HL-60 (cell line): ENCODE measurements around the gene ATP8B3.

ENCODE experiments used
- DNase-seq, 2 experiments: peaks; one replicate each; pipeline ENCODE4 v3.0.0-alpha.2; 2010 to 2020; ENCODE audit warnings: low read depth in 1 of 2, low spot score in 1 of 2
- H3K27ac ChIP-seq: fragments of 250-450 bp; sonication (Bioruptor Pico); replicated peaks from 2 replicates; pipeline ENCODE4 v1.5.1; 2020; ENCODE audit warnings: mild to moderate bottlenecking, moderate library complexity
- H3K27me3 ChIP-seq: fragments of 250-450 bp; sonication (Bioruptor Pico); 2 replicates; pipeline ENCODE4 v1.5.1; 2021; ENCODE audit warnings: mild to moderate bottlenecking, moderate library complexity; ENCODE audit not compliant: insufficient read depth, poor library complexity, severe bottlenecking
- H3K4me3 ChIP-seq: replicated peaks from 2 replicates; pipeline ENCODE4 v1.5.1; 2011; ENCODE audit warnings: mild to moderate bottlenecking, control low read depth, low read length; ENCODE audit not compliant: insufficient read depth
- CTCF ChIP-seq: IDR thresholded peaks from one replicate; pipeline ENCODE4 v1.5.1; 2011; ENCODE audit warnings: low read length, control low read depth, inconsistent platforms; ENCODE audit not compliant: insufficient read depth
- GABPA ChIP-seq: IDR thresholded peaks from 2 replicates; pipeline ENCODE4 v1.6.1; 2012; ENCODE audit warnings: low read depth
- POLR2AphosphoS5 ChIP-seq: IDR thresholded peaks from 2 replicates; pipeline ENCODE4 v1.6.1; 2012; ENCODE audit warnings: low read depth
- SPI1 ChIP-seq: IDR thresholded peaks from 2 replicates; pipeline ENCODE4 v1.6.1; 2012; ENCODE audit warnings: low read depth, mild to moderate bottlenecking, borderline replicate concordance
- TF ChIP-seq, protein P1 (sequence below): IDR thresholded peaks from 2 replicates; pipeline ENCODE4 v1.6.1; 2012; ENCODE audit warnings: low read depth; ENCODE audit not compliant: insufficient replicate concordance

The ATP8B3 gene

DNA sequence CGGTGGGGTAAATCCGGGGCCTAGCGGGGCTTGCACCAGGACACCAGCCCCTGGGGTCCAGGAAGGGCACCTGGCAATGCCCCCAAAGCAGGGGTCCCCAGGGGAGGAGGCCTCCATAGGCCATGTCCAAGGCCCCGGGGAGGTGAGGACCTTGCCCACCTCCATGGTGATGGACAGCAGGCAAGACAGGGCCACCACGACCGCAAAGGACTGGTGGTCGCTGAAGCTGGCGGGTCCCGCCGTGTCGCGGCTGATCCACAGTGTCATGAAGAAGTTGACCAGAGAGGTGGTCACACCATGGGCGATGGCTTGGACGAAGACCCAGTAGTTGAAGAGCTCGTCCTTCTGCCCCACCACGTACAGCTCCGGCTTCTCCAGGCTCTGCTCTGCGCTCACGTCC, 26.8 kb downstream of the ATP8B3 start:
- H3K4me3 ChIP-seq: no peak overlapping the region
- no peak overlapping the region for H3K27ac ChIP-seq
- DNase-seq: no peak
- TF ChIP-seq SPI1 (no peak), POLR2AphosphoS5 (no peak), CTCF (no peak), GABPA (no peak)
- TF ChIP-seq, protein P1, sequence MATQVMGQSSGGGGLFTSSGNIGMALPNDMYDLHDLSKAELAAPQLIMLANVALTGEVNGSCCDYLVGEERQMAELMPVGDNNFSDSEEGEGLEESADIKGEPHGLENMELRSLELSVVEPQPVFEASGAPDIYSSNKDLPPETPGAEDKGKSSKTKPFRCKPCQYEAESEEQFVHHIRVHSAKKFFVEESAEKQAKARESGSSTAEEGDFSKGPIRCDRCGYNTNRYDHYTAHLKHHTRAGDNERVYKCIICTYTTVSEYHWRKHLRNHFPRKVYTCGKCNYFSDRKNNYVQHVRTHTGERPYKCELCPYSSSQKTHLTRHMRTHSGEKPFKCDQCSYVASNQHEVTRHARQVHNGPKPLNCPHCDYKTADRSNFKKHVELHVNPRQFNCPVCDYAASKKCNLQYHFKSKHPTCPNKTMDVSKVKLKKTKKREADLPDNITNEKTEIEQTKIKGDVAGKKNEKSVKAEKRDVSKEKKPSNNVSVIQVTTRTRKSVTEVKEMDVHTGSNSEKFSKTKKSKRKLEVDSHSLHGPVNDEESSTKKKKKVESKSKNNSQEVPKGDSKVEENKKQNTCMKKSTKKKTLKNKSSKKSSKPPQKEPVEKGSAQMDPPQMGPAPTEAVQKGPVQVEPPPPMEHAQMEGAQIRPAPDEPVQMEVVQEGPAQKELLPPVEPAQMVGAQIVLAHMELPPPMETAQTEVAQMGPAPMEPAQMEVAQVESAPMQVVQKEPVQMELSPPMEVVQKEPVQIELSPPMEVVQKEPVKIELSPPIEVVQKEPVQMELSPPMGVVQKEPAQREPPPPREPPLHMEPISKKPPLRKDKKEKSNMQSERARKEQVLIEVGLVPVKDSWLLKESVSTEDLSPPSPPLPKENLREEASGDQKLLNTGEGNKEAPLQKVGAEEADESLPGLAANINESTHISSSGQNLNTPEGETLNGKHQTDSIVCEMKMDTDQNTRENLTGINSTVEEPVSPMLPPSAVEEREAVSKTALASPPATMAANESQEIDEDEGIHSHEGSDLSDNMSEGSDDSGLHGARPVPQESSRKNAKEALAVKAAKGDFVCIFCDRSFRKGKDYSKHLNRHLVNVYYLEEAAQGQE: no peak
- peaks cover 16% of the 10 kb centered on the region for H3K27me3 ChIP-seq

- peak in 1 of 2 experiments; percentile 27 for DNase-seq
- Histone ChIP-seq H3K27me3 (peaks cover 23% of the 10 kb centered on the region), H3K4me3 (no peak overlapping the region), H3K27ac (no peak overlapping the region)
- TF ChIP-seq GABPA: no peak
- TF ChIP-seq, protein P1: no peak
- TF ChIP-seq SPI1: no peak
- TF ChIP-seq CTCF: no peak
- TF ChIP-seq POLR2AphosphoS5: no peak
These were observed 28.2 kb downstream of the ATP8B3 start for GRCh38 chr19:1783874-1784273.

DNA sequence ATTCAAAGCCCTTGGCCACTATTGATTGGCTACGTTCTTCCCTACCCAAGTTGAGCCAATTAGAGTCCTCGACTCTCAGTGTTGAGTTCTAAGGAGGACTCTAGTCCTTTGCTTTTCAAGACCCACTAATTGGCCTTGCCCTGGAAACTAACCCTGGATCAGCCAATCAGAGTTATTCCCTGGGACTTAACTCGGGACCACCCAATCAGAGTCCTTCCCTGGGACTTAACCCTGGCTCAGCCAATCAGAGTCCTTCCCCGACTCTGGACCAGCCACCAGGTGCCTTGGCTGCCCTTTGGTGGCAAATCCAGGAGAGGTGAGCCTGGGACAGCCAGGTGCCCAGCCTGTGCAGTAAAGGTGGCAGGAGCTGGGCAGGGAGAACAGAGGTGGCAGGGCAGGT, 28.7 kb downstream of the ATP8B3 start:
- no peak for TF ChIP-seq SPI1
- TF ChIP-seq GABPA: no peak
- TF ChIP-seq POLR2AphosphoS5: no peak
- no peak for TF ChIP-seq CTCF
- TF ChIP-seq, protein P1: no peak
- H3K27ac ChIP-seq: no peak overlapping the region
- DNase-seq: no peak
- no peak overlapping the region for H3K4me3 ChIP-seq
- H3K27me3 ChIP-seq: peaks cover 22% of the 10 kb centered on the region
